ENCODE data around the gene FAM111A. TPM values are rescaled to one million over a fixed set of nuclear protein-coding genes. Genes with fewer than 3 reads are reported as not detected.

The FAM111A gene
- total and polyA plus RNA-seq, 10 of the 15 experiments (the other 5 are each of a cell fraction or from before 2014, with no cell fraction given): 26.6 to 95.0 (median 67.5) TPM

DNA sequence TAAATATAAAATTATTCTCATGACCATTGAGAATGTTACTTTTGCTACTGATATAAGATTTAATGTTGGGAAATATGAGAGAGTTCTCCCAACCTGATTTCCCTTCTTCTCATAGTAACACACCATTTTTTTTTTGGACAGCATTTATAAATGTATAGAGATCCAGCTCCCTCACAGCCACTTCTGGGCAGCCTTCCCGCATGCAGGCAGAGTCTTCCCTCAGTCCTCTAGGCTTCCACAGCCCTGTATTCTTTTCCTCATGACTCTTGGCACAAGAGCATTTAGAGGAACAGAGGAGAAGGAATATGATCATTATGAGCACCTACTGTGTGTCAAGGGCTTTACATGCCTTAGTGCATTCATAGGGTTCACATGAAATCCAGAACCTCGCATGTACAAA is 38.3 kb downstream of the FAM111A start:
- in situ Hi-C loops (cut with MboI): loop anchor here (25.0 kb wide), 1 partner anchor 1581 kb away; the partner anchor contains the start of gene MS4A15
- ChIA-PET POLR2A (interaction anchor here (1.0 to 1.1 kb wide), 3 partner anchors 15 to 70 kb away, joined by 3 to 6 read pairs (median 4); no protein-coding TSS in a partner anchor), RAD21 (ENCODE audit: unreplicated experiment) (interaction anchor here (1.5 to 3.3 kb wide), 4 partner anchors 10 to 31 kb away, joined by 3 to 16 read pairs (median 6); partner anchors contain the start of gene DTX4), CTCF (interaction anchor here (1.4 to 30.3 kb wide), 6 partner anchors 9 to 253 kb away, joined by 4 to 1180 read pairs (median 5); partner anchors contain the start of genes DTX4 and MPEG1), SMC1A (ENCODE audit: uncharacterized antibody, unreplicated experiment) (interaction anchor here (0.9 to 14.9 kb wide), 6 partner anchors 9 to 30 kb away, joined by 3 to 155 read pairs (median 4); partner anchors contain the start of gene DTX4)
- no peak for TF ChIP-seq ZZZ3 (IDR thresholded peaks at IDR 0.05; ENCODE audit: control insufficient read depth, insufficient read length, low read depth)
- TF ChIP-seq SP1 (IDR thresholded peaks at IDR 0.05; ENCODE audit: low read depth, low read length): no peak
- TF ChIP-seq ZNF274 (IDR thresholded peaks at IDR 0.05; ENCODE audit: insufficient read depth, insufficient read length): no peak
- TF ChIP-seq NKRF (conservative IDR thresholded peaks at IDR 0.05): no peak
- no peak for TF ChIP-seq SIN3A (IDR thresholded peaks at IDR 0.05; ENCODE audit: low read depth, low read length)
- TF ChIP-seq PRDM15 (CRISPR knock-in tag; IDR thresholded peaks at IDR 0.05): no peak
- no peak for TF ChIP-seq STAT1 (conservative IDR thresholded peaks at IDR 0.05)
- no peak for TF ChIP-seq SRF (IDR thresholded peaks at IDR 0.05; ENCODE audit: low read depth in 2 of 2, low read length in 2 of 2)
- no peak for TF ChIP-seq POLR2A (IDR thresholded peaks at IDR 0.05; ENCODE audit: low read depth, low read length)
- no peak for TF ChIP-seq IRF4 (IDR thresholded peaks at IDR 0.05; ENCODE audit: low read depth, low read length)
- no peak for TF ChIP-seq ATF7 (IDR thresholded peaks at IDR 0.05; ENCODE audit: low read depth)
- TF ChIP-seq FOS (IDR thresholded peaks at IDR 0.05; ENCODE audit: borderline replicate concordance, extremely low read depth, insufficient read length): no peak
- no peak for TF ChIP-seq MYC (IDR thresholded peaks at IDR 0.05; ENCODE audit: insufficient read depth, insufficient read length, insufficient replicate concordance, low read length, severe bottlenecking)
- H3K27me3 ChIP-seq (replicated peaks in 1 of 2; ENCODE audit: control insufficient read depth in 2 of 2, insufficient read depth in 2 of 2, low read length in 1 of 2): no peaks in the 10 kb centered on the region
- BruUV-seq (replicated peaks): no TSS peak
- H3K27ac ChIP-seq (ENCODE audit: control insufficient read depth, insufficient read depth): no peak overlapping the region
- H3K4me2 ChIP-seq (ENCODE audit: control insufficient read depth, insufficient read depth): no peak overlapping the region
- FAIRE-seq (no peak), ATAC-seq (no peak), DNase-seq (ENCODE audit: low read depth, low spot score) (no peak)
- peaks cover 16% of the 10 kb centered on the region; the same call in 2 of the 3 replicates for H3K9me3 ChIP-seq (replicated peaks; ENCODE audit: control insufficient read depth, insufficient read depth, low read length)
- H2AFZ ChIP-seq (ENCODE audit: control insufficient read depth, low read depth, low read length): no peak overlapping the region
- no peak overlapping the region for H3K4me3 ChIP-seq
- no peaks in the 10 kb centered on the region for H4K20me1 ChIP-seq (ENCODE audit: control insufficient read depth, insufficient read depth)
- WGBS (ENCODE audit: insufficient coverage, insufficient replicate concordance, low lambda C conversion rate, missing lambda C conversion rate): 100% methylated on average over 2 of the region's 2 CpGs
- peaks cover 5 to 9% of the 10 kb centered on the region in 2 experiments; a peak in 2 of 4 replicates for H3K36me3 ChIP-seq (ENCODE audit: control insufficient read depth in 2 of 2, insufficient read depth in 2 of 2, low read length in 1 of 2)
- peaks cover 30% of the 10 kb centered on the region for H3K79me2 ChIP-seq (ENCODE audit: control insufficient read depth, insufficient read depth, low read length)
- peaks cover 1% of the 10 kb centered on the region; the same call in 1 of the 2 replicates for H3K4me1 ChIP-seq (ENCODE audit: control insufficient read depth, insufficient read depth, low read length)
- no peak overlapping the region for H3K9ac ChIP-seq (ENCODE audit: control insufficient read depth, insufficient read depth, low read length)
- intact Hi-C loops (cut with micrococcal nuclease; ENCODE audit: unreplicated experiment): no loop called here

Measured in GM12878 (cell line).